Liver (tissue), 9 donors: ENCODE data around the gene DCUN1D3. TPM values are rescaled to one million over a fixed set of nuclear protein-coding genes. Genes with fewer than 3 reads are reported as not detected.
A peak's percentile ranks its signal among the peaks of the same experiment; 100 is the strongest.

Experiments
- DNase-seq: peaks from one replicate; pipeline ENCODE4 v3.0.0-alpha.2; 2017; ENCODE audit warnings: low spot score
- H3K27ac ChIP-seq, 2 donors: one replicate each; pipeline ENCODE4 v1.7.0; 2013; ENCODE audit warnings: inconsistent platforms in 2 of 2, low read length in 2 of 2, control low read depth in 1 of 2, low read depth in 1 of 2, mild to moderate bottlenecking in 1 of 2
- H3K27me3 ChIP-seq, 4 donors: one replicate each; pipeline versions ENCODE4 v1.6.1 to v1.7.0; 2013; ENCODE audit warnings: low read length in 3 of 4, inconsistent platforms in 1 of 4, mild to moderate bottlenecking in 1 of 4, moderate library complexity in 1 of 4; ENCODE audit not compliant: control insufficient read depth in 4 of 4, insufficient read depth in 4 of 4
- H3K36me3 ChIP-seq, 4 donors: one replicate each; pipeline versions ENCODE4 v1.6.1 to v1.7.0; 2013; ENCODE audit warnings: low read length in 3 of 4, mild to moderate bottlenecking in 3 of 4, low read depth in 1 of 4, moderate library complexity in 1 of 4; ENCODE audit not compliant: control insufficient read depth in 4 of 4, insufficient read depth in 3 of 4
- H3K4me1 ChIP-seq, 4 donors: one replicate each; pipeline versions ENCODE4 v1.6.1 to v1.7.0; 2013; ENCODE audit warnings: low read length in 3 of 4, mild to moderate bottlenecking in 3 of 4, moderate library complexity in 1 of 4; ENCODE audit not compliant: control insufficient read depth in 4 of 4, insufficient read depth in 4 of 4
- H3K4me3 ChIP-seq, 3 donors: one replicate each; pipeline versions ENCODE4 v1.6.1 to v1.7.0; 2013; ENCODE audit warnings: low read length in 3 of 3, control low read depth in 1 of 3, low read depth in 1 of 3, mild to moderate bottlenecking in 1 of 3
- H3K9ac ChIP-seq, 2 donors: one replicate each; pipeline ENCODE4 v1.7.0; 2013; ENCODE audit warnings: low read length in 2 of 2, mild to moderate bottlenecking in 2 of 2, moderate library complexity in 2 of 2, control low read depth in 1 of 2, low read depth in 1 of 2
- H3K9me3 ChIP-seq, 4 donors: one replicate each; pipeline versions ENCODE4 v1.6.1 to v1.7.0; 2013; ENCODE audit warnings: low read length in 3 of 4; ENCODE audit not compliant: control insufficient read depth in 4 of 4
- FOXA2 ChIP-seq: IDR thresholded peaks from 2 replicates; pipeline ENCODE4 v1.6.1; 2016; ENCODE audit warnings: antibody characterized with exemption
- GABPA ChIP-seq, 2 donors: IDR thresholded peaks in 1 of 2; conservative IDR thresholded peaks in 1 of 2; 2 replicates each; pipeline ENCODE4 v1.6.1; 2016; ENCODE audit warnings: antibody characterized with exemption in 2 of 2, mild to moderate bottlenecking in 1 of 2, moderate library complexity in 1 of 2
- HNF4A ChIP-seq, 2 donors: conservative IDR thresholded peaks; 2 replicates each; pipeline ENCODE4 v1.6.1; 2016; ENCODE audit warnings: antibody characterized with exemption in 2 of 2, mild to moderate bottlenecking in 2 of 2
- JUND ChIP-seq, 2 donors: IDR thresholded peaks; 2 replicates each; pipeline ENCODE4 v1.6.1; 2016; ENCODE audit warnings: antibody characterized with exemption in 2 of 2
- REST ChIP-seq: IDR thresholded peaks from 2 replicates; pipeline ENCODE4 v1.6.1; 2016; ENCODE audit warnings: antibody characterized with exemption, mild to moderate bottlenecking
- RXRA ChIP-seq, 2 donors: IDR thresholded peaks; 2 replicates each; pipeline ENCODE4 v1.6.1; 2017 to 2018; ENCODE audit warnings: antibody characterized with exemption in 2 of 2, mild to moderate bottlenecking in 1 of 2
- SP1 ChIP-seq: IDR thresholded peaks from 2 replicates; pipeline ENCODE4 v1.6.1; 2018; ENCODE audit warnings: antibody characterized with exemption, mild to moderate bottlenecking
- YY1 ChIP-seq: IDR thresholded peaks from 2 replicates; pipeline ENCODE4 v1.6.1; 2016; ENCODE audit warnings: antibody characterized with exemption, mild to moderate bottlenecking
- WGBS: extraction: QIAGEN DNeasy Blood & Tissue Kit; methylation state at CpG from one replicate; pipeline ENCODE4 v1.1.7; 2013; 5-methylcytosine and 5-hydroxymethylcytosine counted together
- polyA plus RNA-seq, 2 donors: library from polyadenylated mRNA; stranded (reverse) in 1 of 2; unstranded in 1 of 2; fragments of 200-250 nt in 1 of 2; fragments of >200 nt in 1 of 2; fragmentation: Nextera tagmentation in 1 of 2; extraction: Ambion mirVana in 1 of 2; gene quantifications; one replicate each; pipeline versions ENCODE4 v1.2.1 to v1.2.3, GENCODE V29; 2013 to 2015
- total RNA-seq, 2 donors: library from RNA; depleted of rRNA; stranded (reverse); fragments of >200 nt; gene quantifications; one replicate each; pipeline ENCODE4 v1.2.3, GENCODE V29; 2014
- donor health status: healthy.
- donor health status: healthy.
- donor health status: healthy.
- donor health status: healthy.
- donor health status: healthy.

The DCUN1D3 gene
- total and polyA plus RNA-seq, 4 donors, result 2.7 to 16.8 (median 4.8) TPM

- Histone ChIP-seq H3K27me3 (no peaks in the 10 kb centered on the region), H3K4me3 (no peak overlapping the region), H3K36me3 (no peaks in the 10 kb centered on the region), H3K27ac (peak overlapping the region; percentile 48 to 81), H3K9me3 (no peaks in the 10 kb centered on the region), H3K9ac (no peak overlapping the region), H3K4me1 (peaks cover 15 to 78% (median 68%) of the 10 kb centered on the region in 4 donors)
- WGBS, result 47% methylated on average over 6 of the region's 6 CpGs
- DNase-seq, result no peak
- no peak for TF ChIP-seq GABPA (IDR thresholded peaks at IDR 0.05 in 1 of 2, conservative IDR thresholded peaks at IDR 0.05 in 1 of 2)
- TF ChIP-seq REST, result no peak
- TF ChIP-seq YY1, result peak; percentile 10
Measured at GRCh38 chr16:20881503-20881878, 18.7 kb downstream of the DCUN1D3 start.

DNA sequence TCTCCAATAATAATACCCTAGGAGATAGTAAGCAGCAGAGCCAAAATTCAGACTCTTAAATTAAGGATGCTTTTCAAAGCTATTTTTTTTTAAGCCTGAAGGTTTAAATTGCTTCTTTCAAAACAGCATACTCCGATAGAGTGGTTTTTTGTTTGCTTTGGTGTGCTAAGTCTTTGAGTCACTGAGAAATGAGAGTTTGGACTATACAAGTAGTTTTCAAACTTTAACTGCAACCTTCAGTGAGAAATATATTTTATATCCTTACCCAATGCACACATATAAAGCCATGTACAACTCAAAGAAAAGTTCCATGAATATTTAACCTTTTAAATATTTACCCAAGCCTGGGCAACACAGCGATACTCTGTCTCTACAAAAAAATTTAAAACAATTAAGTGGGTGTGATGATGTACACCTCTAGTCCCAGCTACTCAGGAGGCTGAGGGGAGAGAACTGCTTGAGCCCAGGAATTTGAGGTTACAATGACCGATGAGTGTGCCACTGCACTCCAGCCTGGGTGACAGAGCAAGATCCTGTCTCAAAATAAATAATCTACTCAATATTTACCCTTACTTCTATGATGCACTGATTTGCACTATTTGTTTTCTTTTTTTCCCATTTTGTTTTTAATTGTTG lies 19.2 kb downstream of the DCUN1D3 start:
- WGBS, result 30% methylated on average over 3 of the region's 3 CpGs
- no peak for DNase-seq

DNA sequence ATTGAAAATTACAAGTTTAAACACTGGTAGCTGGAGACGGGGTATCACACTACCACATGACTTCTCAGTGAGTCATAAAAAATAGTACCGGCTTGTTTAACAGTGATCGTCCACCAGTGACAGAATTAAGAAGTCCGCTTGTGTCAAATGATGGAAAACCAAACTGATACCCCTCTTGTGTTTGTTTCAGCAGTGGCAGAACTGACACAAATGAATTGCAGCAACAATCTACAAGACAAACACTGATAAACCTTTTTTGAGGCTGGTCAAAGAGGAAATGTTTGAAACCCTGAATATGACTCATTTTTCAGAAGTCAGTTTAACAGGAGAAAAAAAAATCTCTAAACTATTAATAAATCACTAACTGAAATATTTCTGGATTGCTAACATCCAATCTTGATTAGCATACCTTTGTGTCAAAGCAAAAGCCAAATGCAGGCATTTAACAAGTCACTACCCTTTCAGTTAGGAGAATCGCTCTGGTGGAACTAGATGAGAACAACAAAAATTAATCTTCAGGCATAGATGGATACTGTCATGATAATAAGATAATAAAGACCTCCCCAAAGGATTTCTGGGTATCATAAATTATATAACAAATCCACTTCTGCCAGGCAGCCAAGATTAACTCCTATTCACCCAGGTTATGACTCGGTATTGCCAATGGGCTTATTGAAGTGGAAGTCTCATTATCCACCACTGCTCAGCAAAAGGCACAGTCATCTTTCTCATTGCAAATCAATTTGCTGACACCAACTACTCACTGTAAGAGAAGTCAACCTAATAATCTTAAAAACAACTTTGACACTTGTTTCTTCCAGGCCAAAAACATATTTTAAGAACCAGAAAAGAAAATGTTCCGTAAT lies 20.8 kb downstream of the DCUN1D3 start:
- H3K27ac ChIP-seq, result peak overlapping the region; percentile 59 to 78
- 52% methylated on average over 7 of the region's 7 CpGs for WGBS
- DNase-seq, result no peak
- H3K36me3 ChIP-seq, result no peaks in the 10 kb centered on the region
- no peaks in the 10 kb centered on the region for H3K27me3 ChIP-seq
- peaks cover 12 to 67% (median 55%) of the 10 kb centered on the region in 4 donors for H3K4me1 ChIP-seq
- peak in 1 of 2 donors; percentile 63 for TF ChIP-seq JUND (IDR thresholded peaks at IDR 0.05)
- TF ChIP-seq SP1, result no peak
- H3K4me3 ChIP-seq, result no peak overlapping the region
- no peaks in the 10 kb centered on the region for H3K9me3 ChIP-seq
- H3K9ac ChIP-seq, result peak overlapping the region in 1 of 2 donors; percentile 18

More for the DNA sequence above, 19.2 kb downstream of the DCUN1D3 start:
- no peaks in the 10 kb centered on the region for H3K9me3 ChIP-seq
- TF ChIP-seq HNF4A (conservative IDR thresholded peaks at IDR 0.05) (peak in 1 of 2 donors; percentile 14), RXRA (IDR thresholded peaks at IDR 0.05) (peak in 1 of 2 donors; percentile 20), FOXA2 (no peak)
- H3K27ac ChIP-seq, result peak overlapping the region; percentile 48 to 81
- no peak overlapping the region for H3K4me3 ChIP-seq
- H3K27me3 ChIP-seq, result no peaks in the 10 kb centered on the region
- no peaks in the 10 kb centered on the region for H3K36me3 ChIP-seq
- peaks cover 15 to 73% (median 64%) of the 10 kb centered on the region in 4 donors for H3K4me1 ChIP-seq
- H3K9ac ChIP-seq, result peak overlapping the region in 1 of 2 donors; percentile 12
